Measurements from ENCODE around the gene LGALSL.

The LGALSL gene

GRCh38 chr2:64471600-64471999 lies 17.6 kb downstream of the LGALSL start:
- DNase-seq (ENCODE audit: low read depth in 3 of 3): no peak

- no peak for DNase-seq (ENCODE audit: low read depth in 3 of 3)
Measured at GRCh38 chr2:64472881-64473280, 18.9 kb downstream of the LGALSL start.

GRCh38 chr2:64474121-64474571 lies 20.2 kb downstream of the LGALSL start:
- no peak for DNase-seq (ENCODE audit: low read depth in 3 of 3)

- no peak for DNase-seq (ENCODE audit: low read depth in 3 of 3)
Measured at GRCh38 chr2:64474636-64475035, 20.7 kb downstream of the LGALSL start.

DNA sequence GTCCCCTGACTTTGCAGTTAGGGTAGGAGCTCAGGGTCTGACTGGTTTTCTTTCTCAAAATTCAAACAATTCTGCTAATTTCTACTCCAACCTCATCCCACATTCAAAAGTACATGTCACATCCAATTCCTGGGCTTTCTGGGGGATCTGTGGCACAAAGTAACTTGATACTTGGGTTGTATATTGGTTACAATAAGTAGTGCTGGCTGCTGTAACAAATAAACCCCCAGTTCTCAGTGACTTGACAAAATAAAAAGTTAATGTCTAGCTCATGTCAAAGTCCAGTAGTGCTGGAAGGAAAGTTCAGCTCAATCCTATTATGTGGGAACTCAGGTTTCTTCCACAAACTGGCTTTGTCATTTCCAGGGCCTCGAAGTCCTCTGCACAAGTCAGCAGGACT lies 23.1 kb downstream of the LGALSL start:
- DNase-seq (ENCODE audit: low read depth in 3 of 3): no peak

- no peak for DNase-seq (ENCODE audit: low read depth in 3 of 3)
Measured at GRCh38 chr2:64477979-64478378, 24.0 kb downstream of the LGALSL start.

DNA sequence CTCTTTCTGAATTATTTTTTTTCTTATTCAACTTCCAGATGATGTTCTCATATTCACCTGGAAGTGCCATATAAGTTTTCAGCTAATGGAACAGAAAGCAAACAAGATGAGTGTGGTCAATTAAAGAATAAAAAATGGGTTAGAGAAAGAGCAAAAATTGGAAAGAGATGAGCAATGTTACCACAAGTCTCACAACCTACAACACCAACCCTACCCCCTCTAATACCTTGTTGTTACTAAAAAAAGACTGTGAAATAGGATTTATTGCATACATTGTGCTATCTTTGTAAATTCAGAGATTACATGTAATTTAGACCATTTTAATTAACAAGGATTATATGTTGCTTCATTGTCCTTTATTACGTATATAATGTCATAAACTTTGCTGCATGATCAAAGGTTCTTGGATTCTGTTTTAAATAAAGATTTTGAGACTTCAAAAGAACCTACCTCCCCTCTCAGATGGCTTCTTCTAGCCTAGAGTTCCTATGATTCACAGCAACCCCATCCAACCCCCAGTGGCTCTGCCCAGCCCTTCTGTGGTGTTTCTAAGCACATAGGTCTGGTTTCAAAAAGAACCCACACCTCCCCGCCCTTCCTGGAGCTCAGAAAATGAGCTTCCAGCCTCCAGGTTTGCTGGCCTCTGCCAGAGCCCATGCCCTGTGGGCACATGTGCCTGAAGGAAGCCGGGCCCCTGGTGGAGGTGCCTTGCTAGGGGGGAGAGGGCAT lies 24.7 kb downstream of the LGALSL start:
- no peak for DNase-seq (ENCODE audit: low read depth in 3 of 3)

DNA sequence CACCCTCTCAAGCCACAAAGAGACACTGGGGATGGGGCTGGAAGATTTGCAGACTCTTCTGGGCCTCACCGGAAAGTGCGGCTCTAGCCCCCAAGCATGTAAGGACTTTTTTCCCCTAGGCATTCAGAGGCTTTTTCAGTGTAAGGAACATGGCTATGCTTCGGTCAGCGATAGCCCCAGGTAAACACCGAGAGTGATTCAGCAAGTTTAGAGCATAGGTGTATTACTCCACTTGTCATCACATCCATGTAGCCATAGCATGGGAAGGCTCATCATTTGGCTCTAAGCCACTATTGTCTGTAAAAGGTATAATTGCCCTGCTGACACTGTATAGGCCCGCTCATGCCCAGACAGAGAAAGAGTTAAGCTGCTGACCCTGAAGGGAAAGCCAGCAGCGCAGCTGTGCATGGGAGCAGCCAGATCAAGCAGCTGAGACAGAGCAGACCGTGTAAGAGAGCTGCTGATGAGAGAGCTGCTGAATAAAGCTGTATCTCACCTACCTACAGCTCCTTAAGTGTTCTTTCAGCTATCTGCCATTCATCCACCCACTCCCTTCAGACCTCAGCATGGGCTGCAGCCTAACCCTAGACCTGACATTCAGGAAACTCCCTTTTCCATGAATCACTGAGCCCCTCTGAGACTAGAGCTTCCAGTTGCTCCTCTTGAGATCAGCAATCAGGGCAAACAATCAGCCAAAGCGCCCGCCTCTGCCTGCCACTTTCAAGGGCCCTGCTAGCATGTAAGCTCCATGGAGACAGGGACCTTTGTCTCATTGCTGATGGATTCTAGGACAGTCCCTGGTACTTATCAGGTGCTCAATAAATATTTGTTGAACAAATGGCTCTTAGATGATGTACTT lies 25.5 kb downstream of the LGALSL start:
- no peak for DNase-seq (ENCODE audit: low read depth in 3 of 3)

DNA sequence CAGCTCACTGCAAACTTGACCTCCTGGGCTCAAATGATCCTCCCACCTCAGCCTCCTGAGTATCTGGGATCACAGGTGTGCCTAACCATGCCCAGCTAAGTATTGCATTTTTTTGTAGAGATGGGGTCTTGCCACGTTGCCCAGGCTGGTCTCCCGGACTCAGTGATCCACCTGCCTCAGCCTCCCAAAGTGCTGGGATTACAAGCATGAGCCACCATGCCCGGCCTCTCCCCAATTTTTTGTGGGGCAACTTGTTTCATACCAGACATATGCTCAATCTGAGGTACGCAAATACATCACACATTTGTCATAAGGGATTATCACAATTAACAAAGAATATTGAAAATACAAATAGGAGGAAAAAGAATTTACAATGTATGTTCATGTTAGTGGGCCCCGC lies 27.7 kb downstream of the LGALSL start:
- no peak for DNase-seq (ENCODE audit: low read depth in 3 of 3)

DNA sequence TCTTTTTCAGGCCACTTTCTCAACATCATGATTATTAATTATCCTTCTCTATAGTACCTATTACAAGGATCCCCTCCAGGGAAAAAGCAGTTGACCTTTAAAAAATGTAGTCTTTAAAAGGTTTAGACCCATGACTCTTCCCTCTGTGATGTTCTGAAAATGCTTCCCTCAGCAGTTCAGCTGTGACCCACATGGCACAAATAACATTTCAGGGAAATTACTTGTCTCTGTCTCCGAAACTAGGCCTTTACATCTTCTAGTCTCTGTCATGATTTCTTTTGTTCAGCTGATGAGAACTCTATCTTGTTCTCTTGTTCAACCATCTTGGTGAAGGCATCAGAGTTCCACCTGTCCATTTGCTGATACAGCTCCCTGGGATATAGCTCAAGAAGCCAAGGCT lies 28.3 kb downstream of the LGALSL start:
- no peak for DNase-seq (ENCODE audit: low read depth in 3 of 3)

DNA sequence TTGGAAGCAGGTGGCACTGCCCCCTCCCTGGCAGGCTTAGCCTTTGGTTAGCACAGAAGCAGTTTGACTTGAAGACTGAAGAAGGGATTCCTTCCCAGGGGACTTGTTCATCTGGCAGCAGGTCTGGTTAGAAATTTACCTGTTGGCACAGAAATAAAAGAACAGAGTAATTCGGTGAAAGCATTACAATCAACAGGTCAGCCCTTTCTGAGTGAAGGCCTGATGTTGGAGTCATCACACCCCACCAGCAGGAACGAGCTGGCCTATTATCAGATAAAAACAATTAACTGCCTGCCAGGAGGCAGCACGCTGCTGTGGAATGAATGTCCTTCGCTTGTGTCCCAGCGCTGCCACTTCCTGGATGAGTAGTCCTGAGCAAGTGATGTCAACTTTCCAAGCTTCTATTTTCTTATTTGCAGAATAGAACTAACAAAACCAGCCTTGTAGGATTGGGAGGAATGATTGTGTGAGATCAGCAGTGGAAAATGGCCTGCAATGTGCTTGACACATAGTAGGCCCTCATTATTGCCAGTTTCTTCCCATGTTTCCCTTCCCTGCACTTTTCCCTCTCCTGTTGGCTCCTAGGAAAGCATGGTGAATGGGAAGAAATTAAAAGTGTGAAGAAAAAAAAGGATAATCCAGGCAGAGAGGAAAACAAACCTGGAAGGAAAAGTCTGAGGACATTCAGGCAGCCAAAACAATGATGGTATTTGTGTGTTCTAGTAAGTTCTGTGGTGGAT lies 29.0 kb downstream of the LGALSL start:
- no peak for DNase-seq (ENCODE audit: low read depth in 3 of 3)

- DNase-seq (ENCODE audit: low read depth in 3 of 3): no peak
Measured at GRCh38 chr2:64485331-64485730, 31.4 kb downstream of the LGALSL start.

DNA sequence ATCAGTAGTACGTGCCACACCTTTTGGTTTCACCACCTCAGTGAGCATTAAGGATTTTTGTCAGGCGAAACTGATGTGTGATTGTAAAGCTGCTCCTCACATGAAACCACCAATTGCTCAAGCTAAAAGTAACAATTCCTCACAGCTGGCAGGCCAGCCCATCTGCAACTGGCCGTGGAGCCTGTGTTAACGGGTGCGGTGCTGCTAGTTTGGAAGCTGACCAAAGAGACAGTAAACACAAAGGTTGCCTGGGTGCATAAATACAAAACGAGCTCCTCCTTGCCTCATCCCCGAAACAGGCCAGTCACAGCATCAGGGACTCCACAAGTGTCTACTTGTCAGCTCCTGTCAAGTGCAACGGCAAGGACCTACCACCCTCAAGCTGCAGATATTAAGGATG lies 32.0 kb downstream of the LGALSL start:
- DNase-seq (ENCODE audit: low read depth in 3 of 3): no peak

DNA sequence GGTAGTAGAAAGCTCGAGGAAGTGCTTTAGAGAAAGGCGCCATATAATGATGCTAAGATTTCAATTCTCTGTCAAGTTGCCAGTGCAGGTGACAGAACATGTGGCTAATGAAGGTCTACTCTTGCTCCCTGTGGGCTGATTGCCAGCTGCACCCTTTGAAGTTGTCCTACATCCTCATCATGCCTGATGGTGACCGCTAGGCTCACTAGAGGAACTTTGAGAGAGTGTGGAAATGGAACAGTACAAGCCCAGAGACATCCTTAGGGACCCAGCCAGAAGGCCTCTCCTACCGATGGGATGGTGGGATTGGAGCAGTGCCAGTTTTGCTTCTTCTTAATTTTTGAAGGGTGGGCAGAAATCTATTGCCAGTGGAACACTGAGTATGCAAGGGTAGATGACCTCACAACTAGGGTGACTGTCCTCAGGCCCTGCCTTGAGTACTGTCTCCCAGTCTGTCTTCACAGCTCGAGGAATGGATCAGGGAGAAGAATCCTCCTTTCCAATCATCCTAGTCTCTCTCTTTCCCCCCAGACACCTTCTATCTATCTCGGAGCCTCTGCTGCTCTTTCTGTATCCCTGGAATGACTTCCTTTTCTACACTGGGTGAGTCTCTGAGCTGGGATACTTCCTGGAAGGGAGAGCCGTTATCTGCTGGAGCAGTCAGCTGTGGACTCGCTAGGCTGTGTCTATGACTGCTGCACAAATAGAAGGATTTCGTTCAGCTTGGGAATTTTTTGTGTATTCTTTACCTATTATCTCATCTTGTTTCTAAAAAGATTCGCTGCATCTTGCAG lies 33.5 kb downstream of the LGALSL start:
- DNase-seq (ENCODE audit: low read depth in 3 of 3): no peak

- peak; percentile 67 to 77 (median 77) for DNase-seq (ENCODE audit: low read depth in 3 of 3)
Measured at GRCh38 chr2:64488050-64488974, 34.4 kb downstream of the LGALSL start.

DNA sequence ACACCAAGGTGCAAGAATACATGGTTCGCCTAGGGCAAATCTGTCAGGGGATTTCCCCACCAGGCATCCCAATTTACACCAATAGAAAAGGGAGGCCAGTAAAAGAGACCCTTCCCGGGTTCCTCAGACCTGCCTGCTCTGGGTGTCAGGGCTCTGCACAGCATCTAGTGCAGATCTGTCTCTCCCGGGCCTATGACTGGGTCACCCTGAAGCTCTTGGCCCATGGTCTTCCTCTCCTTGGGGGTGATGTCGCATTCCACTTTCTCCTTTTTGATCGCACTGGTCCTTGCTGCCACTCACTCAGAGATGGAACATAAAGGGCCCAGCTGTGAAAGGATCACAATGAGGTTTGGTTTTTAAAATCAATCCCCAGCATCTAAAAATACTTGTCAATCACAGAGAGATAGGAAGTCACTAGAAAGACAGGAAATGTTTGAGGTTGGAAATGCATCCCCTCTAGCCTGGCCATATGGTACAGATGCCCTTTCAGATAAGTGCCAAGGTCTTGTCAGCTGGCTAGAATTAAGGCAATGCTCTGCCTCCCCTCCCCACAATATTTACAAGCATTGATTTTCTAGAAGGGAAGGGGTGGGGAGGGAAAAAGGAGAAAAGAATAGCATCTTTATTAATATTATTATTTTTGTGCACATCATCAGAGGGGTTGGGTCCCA lies 35.3 kb downstream of the LGALSL start:
- DNase-seq (ENCODE audit: low read depth in 3 of 3): no peak

DNA sequence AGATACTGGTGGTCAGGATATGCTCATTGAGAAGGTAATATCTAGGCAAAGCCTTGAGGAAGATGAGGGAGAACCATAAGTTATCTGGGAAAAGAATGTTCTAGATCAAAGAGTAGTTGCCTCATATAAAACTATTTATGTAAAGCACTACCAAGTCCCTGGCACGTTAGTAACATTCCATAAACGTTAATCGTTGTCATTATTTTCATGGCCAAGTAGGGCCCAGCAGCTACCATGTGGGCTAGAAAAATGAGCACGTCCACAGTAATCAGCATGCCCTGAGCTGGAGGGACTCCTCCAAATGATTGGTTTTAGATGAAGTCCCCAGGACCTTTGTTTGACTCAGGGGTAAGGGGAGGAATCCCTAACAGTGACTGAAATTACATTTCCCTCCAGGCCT lies 37.5 kb downstream of the LGALSL start:
- no peak for DNase-seq (ENCODE audit: low read depth in 3 of 3)

- no peak for DNase-seq (ENCODE audit: low read depth in 3 of 3)
Measured at GRCh38 chr2:64492272-64492671, 38.3 kb downstream of the LGALSL start.

- DNase-seq (ENCODE audit: low read depth in 3 of 3): no peak
Measured at GRCh38 chr2:64492821-64493220, 38.9 kb downstream of the LGALSL start.

GRCh38 chr2:64493788-64494187 lies 39.8 kb downstream of the LGALSL start:
- DNase-seq (ENCODE audit: low read depth in 3 of 3): no peak
